ENCODE results near the gene PHF2. TPM values are rescaled to one million over a fixed set of nuclear protein-coding genes. Genes with fewer than 3 reads are reported as not detected.

The PHF2 gene
- total RNA-seq, 1 experiment from 2014 or later: 26.3 TPM

DNA sequence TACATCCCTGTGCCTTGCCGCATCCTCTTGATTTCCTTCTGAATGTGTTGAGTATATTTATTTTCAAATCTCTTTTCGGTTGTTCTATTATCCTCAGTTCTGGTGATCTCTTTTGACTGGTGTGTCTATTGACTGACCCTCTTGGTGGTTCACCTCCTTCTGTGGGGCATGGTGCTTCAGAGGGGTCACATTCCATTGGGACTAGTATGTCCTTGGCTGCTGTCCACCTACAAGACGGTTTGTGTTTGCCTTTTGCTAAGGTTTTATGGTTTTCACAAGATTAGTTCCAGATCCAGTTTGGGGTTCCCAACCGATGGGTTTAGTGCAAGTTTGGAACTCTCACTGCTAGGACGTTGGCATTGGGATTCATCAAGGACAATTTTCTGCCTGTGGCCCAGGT lies 66.6 kb downstream of the PHF2 start:
- H3K4me2 ChIP-seq: no peak overlapping the region

DNA sequence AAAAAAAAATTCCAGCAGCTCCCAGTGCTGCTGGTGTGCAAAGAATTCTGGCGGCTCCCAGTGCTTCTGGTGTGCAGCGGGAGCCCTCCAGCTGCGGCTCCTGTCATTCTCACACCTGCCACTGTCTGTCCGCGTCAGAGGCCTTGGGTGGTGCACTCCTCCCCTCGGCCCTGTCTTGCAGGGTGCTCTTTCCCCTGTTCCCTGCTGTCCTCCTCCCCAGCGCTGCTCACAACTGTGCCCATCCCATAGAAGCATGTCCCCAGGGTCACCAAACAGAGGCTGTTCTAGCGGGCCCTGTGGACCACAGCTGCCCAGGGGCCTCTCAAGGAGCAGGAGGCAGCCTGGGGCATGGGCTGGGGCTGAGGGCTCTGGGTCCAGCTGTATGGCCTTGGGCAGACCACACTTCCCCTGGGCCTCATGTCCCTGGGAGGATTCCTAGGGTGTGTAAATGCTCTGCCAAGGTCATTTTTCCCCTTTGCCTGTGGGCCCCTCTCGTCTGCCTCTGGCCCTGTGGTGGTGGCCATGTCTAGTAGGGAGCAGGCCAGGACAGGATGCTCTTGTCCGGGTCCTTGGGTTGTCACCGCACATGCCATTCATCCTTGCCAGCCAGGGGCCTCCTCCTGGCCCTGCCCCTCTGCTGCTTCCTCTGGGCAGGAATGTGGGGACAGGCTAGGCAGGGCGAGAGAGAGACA lies 68.2 kb downstream of the PHF2 start:
- DNase-seq: no peak
- Histone ChIP-seq H3K27ac (no peak overlapping the region), H4K20me1 (ENCODE audit: insufficient read depth) (no peaks in the 10 kb centered on the region; the same call in 1 of the 2 replicates), H3F3A (ENCODE audit: insufficient read depth, low read depth) (no peaks in the 10 kb centered on the region), H2AFZ (no peak overlapping the region), H3K79me2 (ENCODE audit: low read depth) (no peaks in the 10 kb centered on the region), H3K9me2 (ENCODE audit: insufficient read depth) (no peaks in the 10 kb centered on the region), H3K4me3 (no peak overlapping the region), H3K36me3 (ENCODE audit: low read depth) (0 out of 2 replicates have a peak, but pooled peaks cover 2% of the 10 kb centered on the region), H3K4me1 (replicated peaks; ENCODE audit: insufficient read depth) (no peaks in the 10 kb centered on the region), H3K9me3 (ENCODE audit: insufficient read depth, low read depth) (no peaks in the 10 kb centered on the region), H3K4me2 (no peak overlapping the region), H3K27me3 (ENCODE audit: insufficient read depth, low read depth) (no peaks in the 10 kb centered on the region)
- CTCF ChIA-PET: no interaction called here
- intact Hi-C loops (cut with micrococcal nuclease; ENCODE audit: unreplicated experiment): no loop called here
- POLR2A ChIA-PET (ENCODE audit: unreplicated experiment): no interaction called here
- BruUV-seq (replicated peaks): no TSS peak
- TF ChIP-seq, protein P1, sequence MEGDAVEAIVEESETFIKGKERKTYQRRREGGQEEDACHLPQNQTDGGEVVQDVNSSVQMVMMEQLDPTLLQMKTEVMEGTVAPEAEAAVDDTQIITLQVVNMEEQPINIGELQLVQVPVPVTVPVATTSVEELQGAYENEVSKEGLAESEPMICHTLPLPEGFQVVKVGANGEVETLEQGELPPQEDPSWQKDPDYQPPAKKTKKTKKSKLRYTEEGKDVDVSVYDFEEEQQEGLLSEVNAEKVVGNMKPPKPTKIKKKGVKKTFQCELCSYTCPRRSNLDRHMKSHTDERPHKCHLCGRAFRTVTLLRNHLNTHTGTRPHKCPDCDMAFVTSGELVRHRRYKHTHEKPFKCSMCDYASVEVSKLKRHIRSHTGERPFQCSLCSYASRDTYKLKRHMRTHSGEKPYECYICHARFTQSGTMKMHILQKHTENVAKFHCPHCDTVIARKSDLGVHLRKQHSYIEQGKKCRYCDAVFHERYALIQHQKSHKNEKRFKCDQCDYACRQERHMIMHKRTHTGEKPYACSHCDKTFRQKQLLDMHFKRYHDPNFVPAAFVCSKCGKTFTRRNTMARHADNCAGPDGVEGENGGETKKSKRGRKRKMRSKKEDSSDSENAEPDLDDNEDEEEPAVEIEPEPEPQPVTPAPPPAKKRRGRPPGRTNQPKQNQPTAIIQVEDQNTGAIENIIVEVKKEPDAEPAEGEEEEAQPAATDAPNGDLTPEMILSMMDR (conservative IDR thresholded peaks at IDR 0.05): no peak
- TF ChIP-seq EZH2 (IDR thresholded peaks at IDR 0.05; ENCODE audit: low read depth): no peak

More for the DNA sequence above, 66.6 kb downstream of the PHF2 start:
- no peak overlapping the region for H3K4me3 ChIP-seq
- no peaks in the 10 kb centered on the region for H3K4me1 ChIP-seq (replicated peaks; ENCODE audit: insufficient read depth)
- ChIA-PET POLR2A (ENCODE audit: unreplicated experiment) (no interaction called here), CTCF (no interaction called here)
- H3K79me2 ChIP-seq (ENCODE audit: low read depth): no peaks in the 10 kb centered on the region
- BruUV-seq (replicated peaks): no TSS peak
- no peak overlapping the region for H3K27ac ChIP-seq
- H3K9me3 ChIP-seq (ENCODE audit: insufficient read depth, low read depth): no peaks in the 10 kb centered on the region
- H3F3A ChIP-seq (ENCODE audit: insufficient read depth, low read depth): no peaks in the 10 kb centered on the region
- DNase-seq: no peak
- no peaks in the 10 kb centered on the region; the same call in 1 of the 2 replicates for H4K20me1 ChIP-seq (ENCODE audit: insufficient read depth)
- no peaks in the 10 kb centered on the region for H3K27me3 ChIP-seq (ENCODE audit: insufficient read depth, low read depth)
- no peaks in the 10 kb centered on the region for H3K36me3 ChIP-seq (ENCODE audit: low read depth)
- no peaks in the 10 kb centered on the region for H3K9me2 ChIP-seq (ENCODE audit: insufficient read depth)
- H2AFZ ChIP-seq: no peak overlapping the region
- no peak for TF ChIP-seq EZH2 (IDR thresholded peaks at IDR 0.05; ENCODE audit: low read depth)
- TF ChIP-seq, protein P1 (conservative IDR thresholded peaks at IDR 0.05): no peak
- intact Hi-C loops (cut with micrococcal nuclease; ENCODE audit: unreplicated experiment): no loop called here

DNA sequence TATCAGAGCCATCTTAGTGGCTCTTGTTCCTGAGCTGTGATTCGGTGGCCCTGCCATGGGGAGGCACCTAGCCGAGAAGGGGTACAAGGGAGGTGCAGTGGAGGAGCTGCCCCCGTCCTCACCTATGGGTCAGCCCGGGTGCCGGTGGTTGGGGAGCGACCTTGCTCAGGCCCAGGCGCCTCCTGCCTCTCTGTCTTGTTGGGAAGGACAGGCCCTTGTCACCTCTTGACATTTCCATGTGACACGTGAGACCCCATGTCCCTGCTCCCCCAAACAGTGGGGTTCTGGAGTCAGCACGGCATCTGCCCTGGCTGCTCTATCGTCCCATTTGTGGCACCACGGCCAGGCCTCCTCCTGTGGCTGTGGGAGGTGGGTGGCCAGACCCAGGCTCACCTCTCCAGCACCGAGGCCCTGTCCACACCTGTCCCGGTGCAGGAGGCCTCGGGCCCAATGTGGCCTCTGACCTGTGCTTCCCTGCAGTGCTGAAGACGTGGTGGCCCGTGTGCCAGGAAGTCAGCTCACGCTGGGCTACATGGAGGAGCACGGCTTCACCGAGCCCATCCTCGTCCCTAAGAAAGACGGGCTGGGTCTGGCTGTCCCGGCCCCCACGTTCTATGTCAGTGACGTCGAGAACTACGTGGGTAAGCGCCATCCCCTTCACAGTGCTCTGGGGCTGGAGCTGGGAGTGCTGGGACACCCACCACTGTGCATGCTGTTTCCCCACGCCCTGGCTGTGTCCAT lies 68.9 kb downstream of the PHF2 start:
- Histone ChIP-seq H3K79me2 (ENCODE audit: low read depth) (no peaks in the 10 kb centered on the region), H3K4me2 (no peak overlapping the region)
- POLR2A ChIA-PET (ENCODE audit: unreplicated experiment): no interaction called here

More for the DNA sequence above, 68.9 kb downstream of the PHF2 start:
- no peak for DNase-seq
- no peaks in the 10 kb centered on the region for H3K9me3 ChIP-seq (ENCODE audit: insufficient read depth, low read depth)
- no peak for TF ChIP-seq EZH2 (IDR thresholded peaks at IDR 0.05; ENCODE audit: low read depth)
- TF ChIP-seq, protein P1 (conservative IDR thresholded peaks at IDR 0.05): no peak
- intact Hi-C loops (cut with micrococcal nuclease; ENCODE audit: unreplicated experiment): no loop called here
- no peaks in the 10 kb centered on the region; the same call in 1 of the 2 replicates for H4K20me1 ChIP-seq (ENCODE audit: insufficient read depth)
- no peaks in the 10 kb centered on the region for H3F3A ChIP-seq (ENCODE audit: insufficient read depth, low read depth)
- H3K36me3 ChIP-seq (ENCODE audit: low read depth): peaks cover 9% of the 10 kb centered on the region; the same call in 1 of the 2 replicates
- H3K27ac ChIP-seq: no peak overlapping the region
- H3K4me3 ChIP-seq: no peak overlapping the region
- H3K27me3 ChIP-seq (ENCODE audit: insufficient read depth, low read depth): no peaks in the 10 kb centered on the region
- BruUV-seq (replicated peaks): no TSS peak
- CTCF ChIA-PET: no interaction called here
- no peaks in the 10 kb centered on the region for H3K9me2 ChIP-seq (ENCODE audit: insufficient read depth)
- H2AFZ ChIP-seq: no peak overlapping the region
- no peaks in the 10 kb centered on the region for H3K4me1 ChIP-seq (replicated peaks; ENCODE audit: insufficient read depth)
